ENCODE data around the gene MARCHF6. TPM values are rescaled to one million over a fixed set of nuclear protein-coding genes. Genes with fewer than 3 reads are reported as not detected.

The MARCHF6 gene
- total RNA-seq (2022; extraction: Qiagen RNA extraction), result 38.8 to 87.5 TPM (median 76.7 TPM) in 5 replicates

GRCh38 chr5:10353241-10354047, at the start of gene MARCHF6:
TSS of gene MARCHF6 (plus strand) at chr5:10353695. CDS start at chr5:10353899, 204 bp downstream.

DNA sequence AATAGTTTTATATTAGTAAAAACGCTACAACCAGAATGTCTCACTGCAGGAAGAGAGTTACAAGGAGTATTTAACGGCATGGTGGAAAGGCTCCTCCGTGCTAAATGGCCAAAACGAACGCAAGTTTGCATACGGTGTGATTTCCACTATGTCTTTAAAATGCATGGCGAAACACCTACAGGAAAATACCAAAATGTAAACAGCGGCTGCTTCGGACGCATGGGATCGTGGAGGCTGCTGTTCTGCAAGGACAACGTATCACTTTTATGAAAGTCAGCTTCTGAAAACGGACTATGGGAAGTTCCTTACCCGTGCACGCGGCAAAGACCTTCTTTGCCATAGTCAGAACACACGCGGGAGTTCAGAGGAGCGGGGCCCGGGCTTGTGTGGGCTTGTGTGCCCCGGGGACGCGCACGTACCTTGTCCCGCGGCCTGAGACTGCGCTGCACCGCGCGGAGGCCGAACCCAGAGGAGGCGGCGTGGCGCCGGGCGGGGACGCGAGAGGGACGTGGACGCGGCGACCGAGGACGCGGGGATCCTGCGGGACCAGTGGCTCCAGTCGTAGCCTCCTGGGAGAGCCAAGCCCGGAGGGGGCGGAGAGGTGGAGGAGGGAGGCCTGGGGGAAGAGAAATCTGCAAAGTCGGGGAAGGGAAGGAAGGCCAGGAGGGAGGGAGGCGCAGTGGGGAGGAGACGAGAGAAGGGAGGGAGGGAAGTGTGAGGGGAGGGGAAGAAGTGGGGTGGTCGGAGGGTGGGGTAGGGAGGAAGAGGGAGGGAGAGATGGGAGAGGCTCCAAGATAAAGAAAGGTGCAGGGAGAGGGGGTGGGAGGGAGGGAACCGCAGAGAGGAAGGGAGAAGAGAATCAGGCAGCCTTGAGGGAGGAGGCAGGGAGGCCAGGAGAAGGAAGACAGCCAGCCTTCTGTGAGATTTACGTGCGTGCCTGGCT, 46.0 kb upstream of the MARCHF6 start, which contains the start of gene CMBL:
Gene CMBL (minus strand): TSS at position 697 of the 943 bp plus-strand sequence. CDS start 17,140 bp downstream, outside the sequence.

Other genes starting within 250 kb of the MARCHF6 start
- 10.7 to 16.7 TPM (median 11.5 TPM) in 5 replicates for gene ATPSCKMT, start 103.8 kb upstream of the MARCHF6 start, total RNA-seq (2022; extraction: Qiagen RNA extraction)
- gene CCT5, start 103.4 kb upstream of the MARCHF6 start, total RNA-seq (2022; extraction: Qiagen RNA extraction), result 542 to 677 TPM (median 564 TPM) in 5 replicates
- gene CMBL, start 45.8 kb upstream of the MARCHF6 start, total RNA-seq (2022; extraction: Qiagen RNA extraction), result 19.1 to 22.0 TPM (median 20.7 TPM) in 5 replicates
- 1.7 to 2.2 TPM (median 2.0 TPM) in 5 replicates for gene ROPN1L, start 88.2 kb downstream of the MARCHF6 start, total RNA-seq (2022; extraction: Qiagen RNA extraction)
- 8.0 to 13.2 TPM (median 11.5 TPM) in 5 replicates for gene ANKRD33B, start 210.4 kb downstream of the MARCHF6 start, total RNA-seq (2022; extraction: Qiagen RNA extraction)

Measured in A549 treated with dexamethasone at 1 μM for 4 hours (cell line).